Thyroid gland (tissue), 4 donors: ENCODE data around the gene RANBP1. TPM values are rescaled to one million over a fixed set of nuclear protein-coding genes. Genes with fewer than 3 reads are reported as not detected.

ENCODE experiments used
- DNase-seq, 2 donors: peaks; one replicate each; pipeline ENCODE4 v3.0.0-alpha.2; 2019
- H3K27ac ChIP-seq, 3 donors: fragments of 200-600 bp; sonication (generic); 1 replicate in 2 of 3; 2 replicates in 1 of 3; pipeline ENCODE4 v1.5.1; 2016 to 2019; ENCODE audit warnings: mild to moderate bottlenecking in 1 of 3, moderate library complexity in 1 of 3
- H3K27me3 ChIP-seq: fragments of 200-600 bp; sonication (generic); one replicate; pipeline ENCODE4 v1.5.1; 2019
- H3K36me3 ChIP-seq, 2 donors: fragments of 200-600 bp; sonication (generic); one replicate each; pipeline ENCODE4 v1.5.1; 2016 to 2019
- H3K4me1 ChIP-seq, 2 donors: fragments of 200-600 bp; sonication (generic); one replicate each; pipeline ENCODE4 v1.5.1; 2017 to 2019
- H3K4me3 ChIP-seq, 3 donors: fragments of 200-600 bp; sonication (generic); replicated peaks in 1 of 3; 1 replicate in 2 of 3; 2 replicates in 1 of 3; pipeline ENCODE4 v1.5.1; 2016; ENCODE audit warnings: mild to moderate bottlenecking in 1 of 3
- H3K9me3 ChIP-seq: fragments of 200-600 bp; sonication (generic); one replicate; pipeline ENCODE4 v1.5.1; 2017
- CTCF ChIP-seq, 6 experiments: fragments of 200-600 bp in 3 of 6; fragments of 450-650 bp in 3 of 6; sonication (generic) in 3 of 6; IDR thresholded peaks; one replicate each; pipeline ENCODE4 v1.5.1; 2016 to 2019; ENCODE audit warnings: antibody characterized with exemption in 6 of 6, mild to moderate bottlenecking in 2 of 6, inconsistent platforms in 1 of 6, moderate library complexity in 1 of 6
- POLR2A ChIP-seq, 2 donors: fragments of 450-650 bp; IDR thresholded peaks; one replicate each; pipeline ENCODE4 v1.6.1; 2017; ENCODE audit warnings: antibody characterized with exemption in 2 of 2, mild to moderate bottlenecking in 2 of 2, moderate library complexity in 1 of 2
- WGBS, 2 donors: methylation state at CpG; one replicate each; pipeline ENCODE4 v1.1.5; 2017; 5-methylcytosine and 5-hydroxymethylcytosine counted together
- intact Hi-C: fragments of 100-400 bp; cut with DNase I; formaldehyde crosslinking; loops from one replicate; pipeline ENCODE4 v1.15.1; 2023
- total RNA-seq, 4 donors: library from RNA; depleted of rRNA; stranded (reverse); fragments of >200 nt; gene quantifications; one replicate each; pipeline ENCODE4 v1.2.3, GENCODE V29; 2016

Gene RANBP1
- total RNA-seq, 4 donors from 2014 or later: 125 to 232 (median 173) TPM

- WGBS, 2 donors: 84 to 100% methylated on average over 3 to 7 of the region's 12 CpGs
- no peak for DNase-seq
- no peaks in the 10 kb centered on the region for H3K36me3 ChIP-seq
- no peak overlapping the region for H3K4me3 ChIP-seq
- H3K27ac ChIP-seq: no peak overlapping the region
- no peaks in the 10 kb centered on the region for H3K4me1 ChIP-seq
- no peaks in the 10 kb centered on the region for H3K9me3 ChIP-seq
- no peaks in the 10 kb centered on the region for H3K27me3 ChIP-seq
- intact Hi-C loops: no loop called here
- TF ChIP-seq CTCF (IDR thresholded peaks at IDR 0.05): no peak
- no peak for TF ChIP-seq POLR2A (IDR thresholded peaks at IDR 0.05)
These were observed 49.5 kb downstream of the RANBP1 start for GRCh38 chr22:20165421-20165820.

GRCh38 chr22:20165913-20166312 is 50.0 kb downstream of the RANBP1 start:
- no peaks in the 10 kb centered on the region for H3K27me3 ChIP-seq
- no peaks in the 10 kb centered on the region for H3K9me3 ChIP-seq
- no peaks in the 10 kb centered on the region for H3K4me1 ChIP-seq
- no peak overlapping the region for H3K27ac ChIP-seq
- H3K36me3 ChIP-seq: no peaks in the 10 kb centered on the region
- 80 to 96% methylated on average over 7 of the region's 7 CpGs for WGBS, 2 donors
- no peak for DNase-seq
- TF ChIP-seq POLR2A (IDR thresholded peaks at IDR 0.05) (no peak), CTCF (IDR thresholded peaks at IDR 0.05) (no peak)
- intact Hi-C loops: no loop called here
- no peak overlapping the region for H3K4me3 ChIP-seq

- no peak for TF ChIP-seq CTCF (IDR thresholded peaks at IDR 0.05)
- no peak for TF ChIP-seq POLR2A (IDR thresholded peaks at IDR 0.05)
- Histone ChIP-seq H3K27ac (no peak overlapping the region), H3K4me1 (no peaks in the 10 kb centered on the region), H3K9me3 (no peaks in the 10 kb centered on the region), H3K27me3 (no peaks in the 10 kb centered on the region), H3K4me3 (no peak overlapping the region), H3K36me3 (no peaks in the 10 kb centered on the region)
- 93 to 98% methylated on average over 4 to 7 of the region's 9 CpGs for WGBS, 2 donors
- intact Hi-C loops: no loop called here
- DNase-seq: no peak
These were observed 50.8 kb downstream of the RANBP1 start for GRCh38 chr22:20166703-20167102.

GRCh38 chr22:20167643-20168322 is 51.9 kb downstream of the RANBP1 start:
- intact Hi-C loops: no loop called here
- 82 to 90% methylated on average over 16 to 18 of the region's 19 CpGs for WGBS, 2 donors
- H3K9me3 ChIP-seq: no peaks in the 10 kb centered on the region
- no peaks in the 10 kb centered on the region for H3K36me3 ChIP-seq
- H3K27me3 ChIP-seq: no peaks in the 10 kb centered on the region
- DNase-seq: no peak
- H3K4me1 ChIP-seq: no peaks in the 10 kb centered on the region
- no peak for TF ChIP-seq CTCF (IDR thresholded peaks at IDR 0.05)
- TF ChIP-seq POLR2A (IDR thresholded peaks at IDR 0.05): no peak
- H3K4me3 ChIP-seq: no peak overlapping the region
- H3K27ac ChIP-seq: no peak overlapping the region

- TF ChIP-seq POLR2A (IDR thresholded peaks at IDR 0.05) (no peak), CTCF (IDR thresholded peaks at IDR 0.05) (no peak)
- Histone ChIP-seq H3K27ac (no peak overlapping the region), H3K27me3 (no peaks in the 10 kb centered on the region), H3K4me3 (no peak overlapping the region), H3K9me3 (no peaks in the 10 kb centered on the region), H3K36me3 (no peaks in the 10 kb centered on the region), H3K4me1 (no peaks in the 10 kb centered on the region)
- DNase-seq: no peak
- WGBS, 2 donors: 73 to 76% methylated on average over 10 of the region's 10 CpGs
- intact Hi-C loops: no loop called here
These were observed 53.4 kb downstream of the RANBP1 start for GRCh38 chr22:20169253-20169822.
